A549 (cell line): ENCODE data around the gene DVL2. TPM values are rescaled to one million over a fixed set of nuclear protein-coding genes. Genes with fewer than 3 reads are reported as not detected.

Experiments
- ATAC-seq, 2 experiments: fragments of 200-7000 bp in 1 of 2; fragments of >200 bp in 1 of 2; cut with Nextera tagmentation in 1 of 2; cut with Tn5 transposase in 1 of 2; 3 replicates each; pipeline versions ENCODE4 v1.8.0 to v1.9.1; 2018 to 2020; ENCODE audit warnings: mild to moderate bottlenecking in 1 of 2, moderate library complexity in 1 of 2
- CTCF ChIA-PET: fragments of 300-600 bp; sonication (Branson Sonifier 250); formaldehyde crosslinking; extraction: SDS; loops from one replicate; lab custom pipeline; 2021; ENCODE audit warnings: antibody characterized with exemption, inconsistent platforms; lab: Yijun Ruan, JAX
- POLR2A ChIA-PET: fragments of 350-600 bp; formaldehyde crosslinking; extraction: SDS; loops from one replicate; lab custom pipeline; 2021; ENCODE audit warnings: antibody characterized with exemption, inconsistent platforms; lab: Yijun Ruan, JAX
- DNase-seq, 2 experiments: peaks; one replicate each; pipeline versions ENCODE4 v3.0.0 to v3.0.0-alpha.2; 2011 to 2016; ENCODE audit warnings: low read depth in 1 of 2, low spot score in 1 of 2
- FAIRE-seq: peaks from 2 replicates; lab custom pipeline; 2011; peaks lifted over from hg19 to GRCh38; lab: Jason Lieb, UNC
- H3K27ac ChIP-seq, 2 experiments: fragments of >200 bp; sonication (Bioruptor Twin); formaldehyde crosslinking; 3 replicates each; pipeline ENCODE4 v1.5.1; 2016 to 2017
- H3K4me1 ChIP-seq: fragments of >200 bp; sonication (Bioruptor Twin); formaldehyde crosslinking; 3 replicates; pipeline ENCODE4 v1.6.1; 2016
- H3K4me2 ChIP-seq: fragments of >200 bp; sonication (Bioruptor Twin); formaldehyde crosslinking; 3 replicates; pipeline ENCODE4 v1.6.1; 2016
- H3K4me3 ChIP-seq: fragments of >200 bp; sonication (Bioruptor Twin); formaldehyde crosslinking; 3 replicates; pipeline ENCODE4 v1.5.1; 2016
- H3K9me3 ChIP-seq: fragments of >200 bp; sonication (Bioruptor Twin); formaldehyde crosslinking; 3 replicates; pipeline ENCODE4 v1.6.1; 2016
- BHLHE40 ChIP-seq: IDR thresholded peaks from 2 replicates; pipeline ENCODE4 v1.6.1; 2012; ENCODE audit warnings: low read depth, low read length, inconsistent platforms
- CEBPB ChIP-seq, 2 experiments: fragments of >200 bp in 1 of 2; sonication (Bioruptor Twin) in 1 of 2; formaldehyde crosslinking in 1 of 2; IDR thresholded peaks; 2 replicates each; pipeline ENCODE4 v1.6.1; 2012 to 2016
- CHD4 ChIP-seq: fragments of 200-600 bp; sonication (generic); IDR thresholded peaks from 2 replicates; pipeline ENCODE4 v1.6.1; 2016; ENCODE audit warnings: antibody characterized with exemption, mild to moderate bottlenecking, borderline replicate concordance
- EHF ChIP-seq: fragments of 250-450 bp; sonication (Bioruptor Pico); IDR thresholded peaks from 2 replicates; pipeline ENCODE4 v1.5.0; 2020; ENCODE audit warnings: mild to moderate bottlenecking
- ESRRA ChIP-seq: fragments of 150-350 bp; IDR thresholded peaks from 2 replicates; pipeline ENCODE4 v1.6.1; 2014; ENCODE audit warnings: mild to moderate bottlenecking, low read length, borderline replicate concordance
- FOXS1 ChIP-seq: fragments of 250-450 bp; sonication (Bioruptor Pico); IDR thresholded peaks from 2 replicates; pipeline ENCODE4 v1.5.0; 2020; ENCODE audit warnings: mild to moderate bottlenecking, moderate library complexity
- HOXA7 ChIP-seq: fragments of 250-450 bp; sonication (Bioruptor Pico); IDR thresholded peaks from 2 replicates; pipeline ENCODE4 v1.5.0; 2020; ENCODE audit warnings: mild to moderate bottlenecking, moderate library complexity
- HOXB13 ChIP-seq: fragments of 250-450 bp; sonication (Bioruptor Pico); IDR thresholded peaks from 2 replicates; pipeline ENCODE4 v1.5.0; 2020; ENCODE audit warnings: low read depth, mild to moderate bottlenecking, moderate library complexity
- KDM5A ChIP-seq: fragments of 200-600 bp; sonication (generic); IDR thresholded peaks from 2 replicates; pipeline ENCODE4 v1.6.1; 2016; ENCODE audit warnings: antibody characterized with exemption, mild to moderate bottlenecking
- MAZ ChIP-seq: fragments of 150-350 bp; IDR thresholded peaks from 2 replicates; pipeline ENCODE4 v1.6.1; 2014; ENCODE audit warnings: antibody characterized with exemption, low read depth, low read length, borderline replicate concordance
- NPAS2 ChIP-seq: fragments of 250-450 bp; sonication (Bioruptor Pico); IDR thresholded peaks from 2 replicates; pipeline ENCODE4 v1.8.0; 2022; ENCODE audit warnings: mild to moderate bottlenecking, moderate library complexity, borderline replicate concordance
- PHF8 ChIP-seq: fragments of 200-600 bp; sonication (generic); IDR thresholded peaks from 2 replicates; pipeline ENCODE4 v1.6.1; 2016; ENCODE audit warnings: low read depth, mild to moderate bottlenecking, antibody characterized with exemption, moderate library complexity, borderline replicate concordance
- POLR2A ChIP-seq: IDR thresholded peaks from 2 replicates; pipeline ENCODE4 v1.6.1; 2012; ENCODE audit warnings: mild to moderate bottlenecking, low read length
- POLR2AphosphoS2 ChIP-seq: conservative IDR thresholded peaks from 2 replicates; pipeline ENCODE4 v1.6.1; 2012; ENCODE audit warnings: low read length, improper control_type of control experiment, inconsistent platforms
- RAD21 ChIP-seq, 2 experiments: fragments of >200 bp in 1 of 2; sonication (Bioruptor Twin) in 1 of 2; formaldehyde crosslinking in 1 of 2; IDR thresholded peaks in 1 of 2; conservative IDR thresholded peaks in 1 of 2; 2 replicates in 1 of 2; 3 replicates in 1 of 2; pipeline ENCODE4 v1.6.1; 2012 to 2018; ENCODE audit warnings: inconsistent platforms in 1 of 2
- SMC3 ChIP-seq: fragments of >200 bp; sonication (Bioruptor Twin); formaldehyde crosslinking; IDR thresholded peaks from 3 replicates; pipeline ENCODE4 v1.6.1; 2018; ENCODE audit warnings: inconsistent platforms
- SREBF2 ChIP-seq: fragments of 450-650 bp; IDR thresholded peaks from 2 replicates; pipeline ENCODE4 v1.6.1; 2014; ENCODE audit warnings: mild to moderate bottlenecking, moderate library complexity
- ZFP36 ChIP-seq: fragments of 450-650 bp; IDR thresholded peaks from 2 replicates; pipeline ENCODE4 v1.6.1; 2014; ENCODE audit warnings: borderline replicate concordance; ENCODE audit not compliant: partially characterized antibody
- ZNF302 ChIP-seq: fragments of 250-450 bp; sonication (Bioruptor Pico); IDR thresholded peaks from 2 replicates; pipeline ENCODE4 v1.9.0; 2021; ENCODE audit warnings: inconsistent platforms, mild to moderate bottlenecking, moderate library complexity
- WGBS: methylation state at CpG from one replicate; pipeline ENCODE4 v1.1.6; 2017; ENCODE audit errors: missing lambda C conversion rate; 5-methylcytosine and 5-hydroxymethylcytosine counted together
- polyA plus RNA-seq, 4 experiments: library from polyadenylated mRNA; depleted of rRNA in 3 of 4; stranded (reverse); fragments of >200 nt; fragmentation: RNase III in 1 of 4; extraction: RNeasy Plus Mini Kit Qiagen cat#74134 plus additional on column Dnase treatment in 1 of 4; gene quantifications; 2 replicates in 3 of 4; 3 replicates in 1 of 4; pipeline ENCODE4 v1.2.3, GENCODE V29; 2011 to 2017
- TF ChIP-seq, protein P1 (sequence below): fragments of >200 bp; sonication (Bioruptor Twin); formaldehyde crosslinking; IDR thresholded peaks from 3 replicates; pipeline ENCODE4 v1.5.1; 2016
- TF ChIP-seq, protein P2 (sequence below): fragments of >200 bp; sonication (Bioruptor Twin); formaldehyde crosslinking; IDR thresholded peaks from 3 replicates; pipeline ENCODE4 v1.6.1; 2016

The DVL2 gene
- polyA plus RNA-seq, 2 of the 4 experiments (the other 2 are of a cell fraction): 5.7 to 40.4 TPM

DNA sequence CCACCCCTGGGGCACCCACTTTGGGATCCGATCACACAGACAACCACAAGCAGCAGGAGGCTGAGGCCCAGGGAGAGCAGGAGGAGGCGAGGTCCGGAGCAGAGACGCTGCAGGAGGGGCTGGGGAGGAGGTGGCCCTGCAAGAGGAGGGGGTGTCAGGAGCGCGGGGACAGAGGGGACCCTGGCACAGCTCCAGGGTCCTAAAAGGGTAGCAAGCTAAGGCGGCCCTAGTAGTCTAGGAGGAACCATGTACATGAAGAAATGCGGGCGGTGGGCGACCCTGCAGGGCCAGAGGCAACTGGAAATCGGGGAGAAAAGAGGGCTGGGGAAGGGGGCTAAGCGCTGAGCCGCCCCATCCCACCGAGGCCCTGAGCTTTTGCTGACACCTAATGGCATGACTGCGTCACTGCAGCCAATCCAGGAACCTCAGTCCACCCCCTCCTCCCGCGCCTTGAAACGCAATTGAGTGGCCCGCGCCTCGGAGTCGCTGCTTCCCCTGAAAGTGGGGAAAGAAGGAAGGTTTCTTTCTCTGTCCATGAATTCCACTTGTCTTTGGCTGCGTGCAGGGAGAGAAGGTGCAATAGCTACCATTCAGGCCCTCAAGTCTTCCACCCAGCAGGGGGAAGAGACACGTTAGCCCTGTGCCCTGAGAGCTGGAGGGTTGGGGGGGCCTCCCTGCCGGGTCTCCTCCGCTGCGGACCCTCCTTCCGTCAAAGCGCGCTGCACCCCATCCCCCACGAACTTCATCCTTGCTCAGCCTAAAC, 56.9 kb downstream of the DVL2 start:
- TF ChIP-seq SREBF2: no peak
- TF ChIP-seq, protein P1, sequence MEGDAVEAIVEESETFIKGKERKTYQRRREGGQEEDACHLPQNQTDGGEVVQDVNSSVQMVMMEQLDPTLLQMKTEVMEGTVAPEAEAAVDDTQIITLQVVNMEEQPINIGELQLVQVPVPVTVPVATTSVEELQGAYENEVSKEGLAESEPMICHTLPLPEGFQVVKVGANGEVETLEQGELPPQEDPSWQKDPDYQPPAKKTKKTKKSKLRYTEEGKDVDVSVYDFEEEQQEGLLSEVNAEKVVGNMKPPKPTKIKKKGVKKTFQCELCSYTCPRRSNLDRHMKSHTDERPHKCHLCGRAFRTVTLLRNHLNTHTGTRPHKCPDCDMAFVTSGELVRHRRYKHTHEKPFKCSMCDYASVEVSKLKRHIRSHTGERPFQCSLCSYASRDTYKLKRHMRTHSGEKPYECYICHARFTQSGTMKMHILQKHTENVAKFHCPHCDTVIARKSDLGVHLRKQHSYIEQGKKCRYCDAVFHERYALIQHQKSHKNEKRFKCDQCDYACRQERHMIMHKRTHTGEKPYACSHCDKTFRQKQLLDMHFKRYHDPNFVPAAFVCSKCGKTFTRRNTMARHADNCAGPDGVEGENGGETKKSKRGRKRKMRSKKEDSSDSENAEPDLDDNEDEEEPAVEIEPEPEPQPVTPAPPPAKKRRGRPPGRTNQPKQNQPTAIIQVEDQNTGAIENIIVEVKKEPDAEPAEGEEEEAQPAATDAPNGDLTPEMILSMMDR: peak; percentile 88
- peak; percentile 75 for TF ChIP-seq SMC3
- peak; percentile 68; the same call in 1 of the 2 replicates for TF ChIP-seq MAZ
- TF ChIP-seq RAD21 (conservative IDR thresholded peaks at IDR 0.05 in 1 of 2, IDR thresholded peaks at IDR 0.05 in 1 of 2): peak; percentile 90 to 94
- 4% methylated on average over 29 of the region's 31 CpGs for WGBS
- ATAC-seq (peak; percentile 84 to 92), DNase-seq (peak; percentile 72 to 95), FAIRE-seq (no peak)
- Histone ChIP-seq H3K9me3 (no peaks in the 10 kb centered on the region), H3K27ac (peak overlapping the region; percentile 67 to 88), H3K4me2 (peak overlapping the region; percentile 100), H3K4me1 (peaks cover 23% of the 10 kb centered on the region), H3K4me3 (peak overlapping the region; percentile 54)
- POLR2A ChIA-PET: interaction anchor here (0.6 to 1.5 kb wide), 7 partner anchors 10 to 142 kb away, joined by 3 to 7 read pairs (median 4); partner anchors contain the start of genes ACADVL, DLG4, DVL2 and SLC16A13
- CTCF ChIA-PET: interaction anchor here (0.7 to 10.7 kb wide), 49 partner anchors 9 to 511 kb away, joined by 3 to 314 read pairs (median 7); partner anchors contain the start of genes ACADVL, DLG4, SLC16A11 and SLC16A13

DNA sequence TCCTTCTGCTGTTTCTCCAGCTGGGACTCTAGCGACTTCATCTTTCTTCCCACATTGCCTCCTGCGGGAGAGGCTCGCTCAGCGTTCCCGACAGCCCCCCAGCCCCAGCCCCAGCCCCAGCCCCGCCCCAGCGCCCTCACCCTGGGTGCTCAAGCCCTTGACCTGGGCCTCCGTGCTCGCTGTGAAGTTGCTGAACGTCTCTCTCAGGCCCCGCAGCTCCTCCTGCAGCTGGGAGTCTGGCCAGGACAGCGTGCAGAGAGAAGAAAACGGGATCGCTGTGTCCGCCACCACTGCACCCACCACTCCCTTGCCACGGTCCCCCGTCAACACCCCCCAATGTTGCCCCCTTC, 57.5 kb downstream of the DVL2 start:
- ChIA-PET CTCF (interaction anchor here (0.7 to 10.7 kb wide), 42 partner anchors 9 to 262 kb away, joined by 3 to 314 read pairs (median 8); partner anchors contain the start of genes ACADVL, DLG4, SLC16A11 and SLC16A13), POLR2A (interaction anchor here (0.6 to 1.5 kb wide), 6 partner anchors 9 to 141 kb away, joined by 3 to 7 read pairs (median 4); partner anchors contain the start of genes ACADVL, DLG4, DVL2 and SLC16A13)
- TF ChIP-seq EHF (CRISPR knock-in tag) (no peak), FOXS1 (CRISPR knock-in tag) (no peak), KDM5A (no peak), PHF8 (no peak), NPAS2 (no peak), ESRRA (no peak), BHLHE40 (no peak), HOXA7 (CRISPR knock-in tag) (no peak), ZFP36 (no peak), CHD4 (no peak), CEBPB (IDR thresholded peaks at IDR 0.05) (no peak), ZNF302 (CRISPR knock-in tag) (no peak), POLR2AphosphoS2 (no peak), POLR2A (no peak), HOXB13 (no peak)
- TF ChIP-seq, protein P2, sequence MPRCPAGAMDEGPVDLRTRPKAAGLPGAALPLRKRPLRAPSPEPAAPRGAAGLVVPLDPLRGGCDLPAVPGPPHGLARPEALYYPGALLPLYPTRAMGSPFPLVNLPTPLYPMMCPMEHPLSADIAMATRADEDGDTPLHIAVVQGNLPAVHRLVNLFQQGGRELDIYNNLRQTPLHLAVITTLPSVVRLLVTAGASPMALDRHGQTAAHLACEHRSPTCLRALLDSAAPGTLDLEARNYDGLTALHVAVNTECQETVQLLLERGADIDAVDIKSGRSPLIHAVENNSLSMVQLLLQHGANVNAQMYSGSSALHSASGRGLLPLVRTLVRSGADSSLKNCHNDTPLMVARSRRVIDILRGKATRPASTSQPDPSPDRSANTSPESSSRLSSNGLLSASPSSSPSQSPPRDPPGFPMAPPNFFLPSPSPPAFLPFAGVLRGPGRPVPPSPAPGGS: no peak
- ATAC-seq (0 out of 6 replicates have a peak, but pooled peaks of 1 of the 2 experiments have one; percentile 2), DNase-seq (no peak), FAIRE-seq (no peak)
- Histone ChIP-seq H3K4me3 (peak overlapping the region; percentile 54; the same call in 2 of the 3 replicates), H3K4me1 (peaks cover 23% of the 10 kb centered on the region), H3K4me2 (peak overlapping the region; percentile 100), H3K9me3 (no peaks in the 10 kb centered on the region), H3K27ac (peak overlapping the region; percentile 41 to 88; a peak in 5 of 6 replicates)
- WGBS: 20% methylated on average over 14 of the region's 17 CpGs
